ENCODE results near the gene ANKS1B. TPM values are rescaled to one million over a fixed set of nuclear protein-coding genes. Genes with fewer than 3 reads are reported as not detected.

Gene ANKS1B
- total RNA-seq, 1 experiment from 2014 or later, result 0.61 TPM

DNA sequence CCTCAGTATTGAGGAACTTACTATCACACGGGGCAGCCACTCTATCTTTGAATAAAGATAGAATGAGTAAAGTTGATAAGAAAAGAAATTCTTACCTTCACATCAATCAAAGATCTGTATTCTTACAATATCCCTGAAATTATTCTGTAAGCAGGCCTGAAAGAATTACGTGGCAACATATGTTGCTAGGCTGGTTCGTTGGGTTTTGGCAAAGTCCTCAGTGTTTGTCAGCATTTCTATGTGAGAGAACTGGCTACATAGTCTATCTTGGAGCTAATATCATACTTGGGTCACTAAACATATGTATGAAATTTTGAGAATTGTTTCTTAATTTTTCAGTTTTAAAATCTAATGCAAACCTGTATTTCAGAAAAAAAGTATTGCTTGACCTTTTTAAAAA lies 749.4 kb downstream of the ANKS1B start:
- CTCF ChIA-PET, result no interaction called here
- POLR2A ChIA-PET, result no interaction called here
- no TSS peak for BruUV-seq (replicated peaks)

DNA sequence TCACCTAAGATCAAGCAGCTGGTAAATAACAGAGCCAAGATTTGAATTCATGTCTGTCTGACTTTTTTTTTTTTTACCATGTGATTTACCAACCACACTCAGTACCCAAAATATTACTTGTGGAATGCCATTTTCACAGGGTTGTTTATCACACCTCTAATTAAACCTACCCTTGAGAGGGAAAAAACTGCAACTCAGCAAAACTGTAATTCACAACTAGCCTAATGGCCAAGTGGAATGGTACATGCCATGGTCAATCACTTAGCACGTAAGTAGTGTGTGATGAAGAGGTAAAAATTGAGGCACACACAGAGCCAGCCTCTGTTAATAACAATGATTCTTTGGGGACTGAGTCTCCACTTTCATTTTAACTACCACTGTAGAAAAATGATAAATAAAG lies 750.0 kb downstream of the ANKS1B start:
- no peak overlapping the region for H3K4me3 ChIP-seq (ENCODE audit: low read depth, low read length)
- Mint-ChIP-seq H3K9me3 (ENCODE audit: unreplicated experiment) (no peaks in the 10 kb centered on the region), H3K36me3 (ENCODE audit: insufficient read depth, unreplicated experiment) (no peaks in the 10 kb centered on the region), H3K4me3 (ENCODE audit: unreplicated experiment) (no peak overlapping the region), H3K4me1 (ENCODE audit: low read depth, unreplicated experiment) (no peaks in the 10 kb centered on the region), H3K27ac (ENCODE audit: unreplicated experiment) (no peak overlapping the region), H3K27me3 (ENCODE audit: insufficient read depth, unreplicated experiment) (no peaks in the 10 kb centered on the region)
- TF ChIP-seq, protein P1, sequence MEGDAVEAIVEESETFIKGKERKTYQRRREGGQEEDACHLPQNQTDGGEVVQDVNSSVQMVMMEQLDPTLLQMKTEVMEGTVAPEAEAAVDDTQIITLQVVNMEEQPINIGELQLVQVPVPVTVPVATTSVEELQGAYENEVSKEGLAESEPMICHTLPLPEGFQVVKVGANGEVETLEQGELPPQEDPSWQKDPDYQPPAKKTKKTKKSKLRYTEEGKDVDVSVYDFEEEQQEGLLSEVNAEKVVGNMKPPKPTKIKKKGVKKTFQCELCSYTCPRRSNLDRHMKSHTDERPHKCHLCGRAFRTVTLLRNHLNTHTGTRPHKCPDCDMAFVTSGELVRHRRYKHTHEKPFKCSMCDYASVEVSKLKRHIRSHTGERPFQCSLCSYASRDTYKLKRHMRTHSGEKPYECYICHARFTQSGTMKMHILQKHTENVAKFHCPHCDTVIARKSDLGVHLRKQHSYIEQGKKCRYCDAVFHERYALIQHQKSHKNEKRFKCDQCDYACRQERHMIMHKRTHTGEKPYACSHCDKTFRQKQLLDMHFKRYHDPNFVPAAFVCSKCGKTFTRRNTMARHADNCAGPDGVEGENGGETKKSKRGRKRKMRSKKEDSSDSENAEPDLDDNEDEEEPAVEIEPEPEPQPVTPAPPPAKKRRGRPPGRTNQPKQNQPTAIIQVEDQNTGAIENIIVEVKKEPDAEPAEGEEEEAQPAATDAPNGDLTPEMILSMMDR (IDR thresholded peaks at IDR 0.05; ENCODE audit: insufficient read depth in 1 of 2, low read depth in 1 of 2, low read length in 1 of 2, severe bottlenecking in 1 of 2, unreplicated experiment in 1 of 2), result no peak
- no peaks in the 10 kb centered on the region for H3K4me1 ChIP-seq
- POLR2A ChIA-PET, result no interaction called here
- no peak for DNase-seq
- intact Hi-C loops (cut with micrococcal nuclease; ENCODE audit: unreplicated experiment), result no loop called here
- no peaks in the 10 kb centered on the region for H3K36me3 ChIP-seq (ENCODE audit: control insufficient read depth, insufficient read depth, low read length)
- no peaks in the 10 kb centered on the region for H3K27me3 ChIP-seq (replicated peaks; ENCODE audit: control insufficient read depth, insufficient read depth, low read length)
- CTCF ChIA-PET, result no interaction called here
- no peaks in the 10 kb centered on the region for H3K9me3 ChIP-seq
- no TSS peak for BruUV-seq (replicated peaks)

More for the DNA sequence above, 749.4 kb downstream of the ANKS1B start:
- H3K9me3 Mint-ChIP-seq (ENCODE audit: unreplicated experiment), result peaks cover 1% of the 10 kb centered on the region
- intact Hi-C loops (cut with micrococcal nuclease; ENCODE audit: unreplicated experiment), result no loop called here
- no peak overlapping the region for H3K27ac Mint-ChIP-seq (ENCODE audit: unreplicated experiment)
- Histone ChIP-seq H3K27me3 (replicated peaks; ENCODE audit: control insufficient read depth, insufficient read depth, low read length) (no peaks in the 10 kb centered on the region), H3K4me1 (no peaks in the 10 kb centered on the region), H3K9me3 (no peaks in the 10 kb centered on the region), H3K4me3 (ENCODE audit: low read depth, low read length) (no peak overlapping the region), H3K36me3 (ENCODE audit: control insufficient read depth, insufficient read depth, low read length) (no peaks in the 10 kb centered on the region)
- H3K4me1 Mint-ChIP-seq (ENCODE audit: low read depth, unreplicated experiment), result no peaks in the 10 kb centered on the region
- no peaks in the 10 kb centered on the region for H3K36me3 Mint-ChIP-seq (ENCODE audit: insufficient read depth, unreplicated experiment)
- H3K27me3 Mint-ChIP-seq (ENCODE audit: insufficient read depth, unreplicated experiment), result no peaks in the 10 kb centered on the region
- TF ChIP-seq, protein P1 (IDR thresholded peaks at IDR 0.05; ENCODE audit: insufficient read depth in 1 of 2, low read depth in 1 of 2, low read length in 1 of 2, severe bottlenecking in 1 of 2, unreplicated experiment in 1 of 2), result no peak
- H3K4me3 Mint-ChIP-seq (ENCODE audit: unreplicated experiment), result no peak overlapping the region
- no peak for DNase-seq

DNA sequence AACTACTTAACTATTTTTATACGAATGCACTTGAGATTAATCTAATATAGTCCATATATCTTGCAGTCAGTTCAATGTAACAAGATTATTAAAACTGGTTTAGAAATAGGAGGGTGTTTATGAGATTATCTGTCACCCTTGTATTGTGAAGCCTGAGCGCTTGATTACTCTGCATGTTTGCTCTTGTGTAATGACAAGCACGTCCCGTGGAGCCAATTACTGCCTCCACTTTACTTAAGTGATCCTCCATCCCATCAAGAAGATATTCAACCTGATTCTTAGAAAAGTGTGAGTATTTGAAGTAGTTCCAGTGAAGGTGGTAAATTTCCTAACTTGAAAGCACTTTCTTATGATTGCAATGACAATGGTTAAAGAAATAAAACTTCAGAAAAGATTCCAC lies 752.4 kb downstream of the ANKS1B start:
- Histone ChIP-seq H3K36me3 (ENCODE audit: control insufficient read depth, insufficient read depth, low read length) (no peaks in the 10 kb centered on the region), H3K4me1 (no peaks in the 10 kb centered on the region), H3K9me3 (no peaks in the 10 kb centered on the region), H3K27me3 (replicated peaks; ENCODE audit: control insufficient read depth, insufficient read depth, low read length) (no peaks in the 10 kb centered on the region), H3K4me3 (ENCODE audit: low read depth, low read length) (no peak overlapping the region)
- CTCF ChIA-PET, result no interaction called here
- BruUV-seq (replicated peaks), result no TSS peak
- TF ChIP-seq, protein P1 (IDR thresholded peaks at IDR 0.05; ENCODE audit: insufficient read depth in 1 of 2, low read depth in 1 of 2, low read length in 1 of 2, severe bottlenecking in 1 of 2, unreplicated experiment in 1 of 2), result no peak
- H3K4me1 Mint-ChIP-seq (ENCODE audit: low read depth, unreplicated experiment), result no peaks in the 10 kb centered on the region
- no peak for DNase-seq
- H3K4me3 Mint-ChIP-seq (ENCODE audit: unreplicated experiment), result no peak overlapping the region
- H3K27me3 Mint-ChIP-seq (ENCODE audit: insufficient read depth, unreplicated experiment), result peaks cover 3% of the 10 kb centered on the region
- H3K27ac Mint-ChIP-seq (ENCODE audit: unreplicated experiment), result no peak overlapping the region
- intact Hi-C loops (cut with micrococcal nuclease; ENCODE audit: unreplicated experiment), result no loop called here
- H3K9me3 Mint-ChIP-seq (ENCODE audit: unreplicated experiment), result no peaks in the 10 kb centered on the region
- POLR2A ChIA-PET, result no interaction called here
- H3K36me3 Mint-ChIP-seq (ENCODE audit: insufficient read depth, unreplicated experiment), result no peaks in the 10 kb centered on the region

All from Caco-2 (cell line).